Stimulated activated CD4-positive, alpha-beta T cell treated with anti-CD3 and anti-CD28 coated beads, Interleukin-2, amount 100 ng/mL, for 24 hours (primary cell): ENCODE results near the gene KRTAP5-2.

ENCODE experiments used
- DNase-seq, 2 donors: peaks; one replicate each; pipeline ENCODE4 v3.0.0-alpha.2; 2020

KRTAP5-2 gene

DNA sequence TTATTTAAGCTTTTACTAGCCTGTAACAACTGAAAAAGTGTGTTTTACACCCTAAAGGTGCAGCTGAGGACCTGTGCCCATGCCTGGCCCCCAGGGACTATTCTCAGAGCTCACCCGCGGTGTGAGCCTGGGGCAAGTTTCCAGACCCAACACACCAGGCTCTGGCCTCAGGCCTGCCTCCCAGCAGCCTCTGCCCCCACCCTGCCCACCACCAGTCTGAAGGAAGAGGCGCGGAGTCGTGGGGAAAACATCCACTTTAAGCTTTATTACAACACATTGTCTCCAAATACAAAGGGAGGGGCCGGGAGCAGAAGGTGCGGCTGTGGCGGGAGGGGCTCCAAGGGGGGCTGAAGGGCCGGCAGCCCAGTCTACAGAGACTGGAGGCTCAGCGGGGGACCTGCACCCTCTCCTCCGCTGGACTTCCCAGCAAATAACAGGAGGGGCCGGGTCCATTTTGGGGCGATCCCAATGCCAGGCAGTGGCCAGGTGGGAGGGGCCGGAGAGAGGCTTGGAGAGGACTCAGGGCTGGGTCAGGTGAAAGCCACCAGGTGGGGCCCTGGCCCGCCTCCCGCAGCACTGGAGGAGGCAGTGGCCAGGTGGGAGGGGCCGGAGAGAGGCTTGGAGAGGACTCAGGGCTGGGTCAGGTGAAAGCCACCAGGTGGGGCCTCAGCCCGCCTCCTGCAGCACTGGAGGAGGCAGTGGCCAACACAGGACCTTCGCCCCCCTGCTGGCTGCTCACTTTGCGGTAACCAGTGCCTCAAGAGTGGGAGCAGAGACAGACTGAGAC, 44.1 kb downstream of the KRTAP5-2 start:
- DNase-seq: no peak

DNA sequence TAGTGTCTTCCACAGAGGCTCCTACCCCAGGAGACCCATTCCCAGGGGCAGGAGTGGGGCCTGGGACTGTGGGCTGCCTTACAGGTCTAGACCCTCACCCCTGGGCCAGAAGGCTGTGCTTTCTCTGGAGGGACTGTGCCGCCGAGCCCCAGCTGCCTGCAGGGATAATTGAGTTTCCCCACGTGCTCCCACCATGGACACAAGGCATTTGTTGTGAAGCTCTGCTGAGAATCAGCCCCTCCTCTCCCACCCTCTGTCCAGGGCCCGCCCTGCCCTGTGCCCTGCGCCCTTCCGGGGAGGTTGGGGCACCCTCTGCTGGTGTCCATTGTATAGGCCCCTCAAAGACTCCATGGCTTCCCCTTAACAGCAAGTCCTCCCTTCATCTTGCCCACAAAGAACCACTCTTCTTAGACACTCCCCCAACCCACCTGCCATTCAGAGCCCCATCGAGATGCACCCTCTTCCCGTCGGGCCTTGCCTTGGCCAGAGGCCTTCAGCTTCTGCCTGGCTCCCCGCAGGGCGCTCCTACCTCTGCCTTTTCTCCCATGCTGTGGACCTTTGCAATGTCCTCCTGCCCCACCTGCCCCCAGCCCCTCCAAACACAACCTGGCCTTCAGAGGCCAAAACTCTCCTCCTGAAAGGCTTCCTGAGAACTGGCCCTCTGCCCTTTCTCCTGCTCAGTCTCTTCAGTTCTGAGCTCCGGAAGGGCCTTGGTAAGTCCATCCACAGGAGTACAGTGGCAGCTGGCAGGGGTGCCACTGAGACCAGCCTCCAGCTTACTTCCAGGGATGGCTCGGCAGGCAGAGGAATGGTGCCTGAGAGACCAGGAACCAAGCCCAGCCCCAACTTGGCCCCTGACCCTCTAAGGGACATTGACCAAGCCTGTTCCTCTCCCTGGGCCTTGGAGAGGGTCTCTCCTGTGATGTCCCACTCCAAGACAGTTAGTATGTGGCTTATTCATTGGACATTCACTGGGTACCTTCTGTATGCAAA, 48.5 kb downstream of the KRTAP5-2 start:
- no peak for DNase-seq

- no peak for DNase-seq
These were observed 49.6 kb downstream of the KRTAP5-2 start for GRCh38 chr11:1548221-1549070.

DNA sequence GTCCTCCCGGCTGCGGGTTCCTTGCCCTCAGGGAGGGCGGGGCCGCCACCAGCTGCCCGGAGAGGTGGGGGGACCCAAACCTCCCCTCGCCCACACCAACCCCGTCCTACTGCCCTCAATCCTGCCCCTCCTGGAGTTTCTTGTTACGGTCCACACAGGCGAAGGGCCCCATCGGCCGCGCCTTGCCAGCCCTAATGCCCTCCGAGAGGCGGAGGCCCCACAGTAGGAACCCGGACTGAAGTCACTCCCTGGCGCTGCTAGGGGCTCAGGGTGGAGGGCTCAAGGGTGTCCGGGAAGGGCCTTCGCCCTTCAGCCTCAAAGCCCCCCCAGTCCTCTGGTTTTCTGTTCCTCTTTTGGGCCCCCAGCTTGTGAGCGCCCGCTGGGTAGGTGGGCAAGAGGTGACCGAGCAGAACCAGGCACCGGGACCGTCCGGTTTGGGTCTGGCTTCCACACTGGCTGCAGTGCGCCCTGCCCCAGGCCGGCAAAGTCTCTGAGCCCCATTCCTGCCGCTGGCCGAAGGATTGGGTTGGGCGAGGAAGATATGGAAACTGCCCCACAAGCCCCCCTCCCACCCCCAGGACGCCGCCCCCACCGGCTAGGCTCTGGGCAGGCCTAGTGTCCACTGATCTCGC, 50.5 kb downstream of the KRTAP5-2 start:
- DNase-seq: no peak
